Measurements from ENCODE around the gene TMEM80.
A peak's percentile ranks its signal among the peaks of the same experiment; 100 is the strongest.

TMEM80 gene

GRCh38 chr11:719214-720016, 23.8 kb downstream of the TMEM80 start:
- Histone ChIP-seq H3K4me3 (no peak overlapping the region), H3K27me3 (peaks cover 0 to 51% of the 10 kb centered on the region in 2 donors), H3K36me3 (peaks cover 0 to 37% (median 0%) of the 10 kb centered on the region in 3 donors), H3K9me3 (no peaks in the 10 kb centered on the region), H3K4me1 (peaks cover 0 to 21% (median 19%) of the 10 kb centered on the region in 4 donors), H3K27ac (no peak overlapping the region)
- intact Hi-C loops (cut with DNase I; ENCODE audit: low total_unique reads), result loop anchor here (5.0 kb wide), 1 partner anchor 57 kb away; no protein-coding TSS in a partner anchor
- no peak for TF ChIP-seq CTCF (IDR thresholded peaks at IDR 0.05)
- DNase-seq, result no peak

GRCh38 chr11:720017-720641, 24.5 kb downstream of the TMEM80 start:
- Histone ChIP-seq H3K27me3 (peaks cover 0 to 59% of the 10 kb centered on the region in 2 donors), H3K4me3 (peak overlapping the region in 1 of 2 donors; percentile 12), H3K4me1 (peaks cover 0 to 21% (median 19%) of the 10 kb centered on the region in 4 donors), H3K9me3 (no peaks in the 10 kb centered on the region), H3K36me3 (peaks cover 0 to 44% (median 0%) of the 10 kb centered on the region in 3 donors), H3K27ac (no peak overlapping the region)
- no peak for DNase-seq
- TF ChIP-seq CTCF (IDR thresholded peaks at IDR 0.05), result no peak
- intact Hi-C loops (cut with DNase I; ENCODE audit: low total_unique reads), result loop anchor here (5.0 kb wide), 1 partner anchor 58 kb away; no protein-coding TSS in a partner anchor

GRCh38 chr11:720642-721246, 25.1 kb downstream of the TMEM80 start:
- no peaks in the 10 kb centered on the region for H3K9me3 ChIP-seq
- H3K36me3 ChIP-seq, result peaks cover 0 to 44% (median 0%) of the 10 kb centered on the region in 3 donors
- no peak for TF ChIP-seq CTCF (IDR thresholded peaks at IDR 0.05)
- peak overlapping the region in 1 of 2 donors; percentile 12 for H3K4me3 ChIP-seq
- no peak overlapping the region for H3K27ac ChIP-seq
- intact Hi-C loops (cut with DNase I; ENCODE audit: low total_unique reads), result loop anchor here (5.0 kb wide), 1 partner anchor 58 kb away; no protein-coding TSS in a partner anchor
- H3K27me3 ChIP-seq, result peaks cover 0 to 65% of the 10 kb centered on the region in 2 donors
- DNase-seq, result peak in 1 of 2 donors; percentile 73
- peaks cover 0 to 26% (median 20%) of the 10 kb centered on the region in 4 donors for H3K4me1 ChIP-seq

- peaks cover 0 to 70% of the 10 kb centered on the region in 2 donors for H3K27me3 ChIP-seq
- DNase-seq, result no peak
- no peak overlapping the region for H3K27ac ChIP-seq
- H3K36me3 ChIP-seq, result peaks cover 0 to 44% (median 0%) of the 10 kb centered on the region in 3 donors
- no peak for TF ChIP-seq CTCF (IDR thresholded peaks at IDR 0.05)
- peaks cover 0 to 31% (median 26%) of the 10 kb centered on the region in 4 donors for H3K4me1 ChIP-seq
- H3K4me3 ChIP-seq, result peak overlapping the region in 1 of 2 donors; percentile 12
- intact Hi-C loops (cut with DNase I; ENCODE audit: low total_unique reads), result loop anchor here (5.0 kb wide), 1 partner anchor 59 kb away; no protein-coding TSS in a partner anchor
- no peaks in the 10 kb centered on the region for H3K9me3 ChIP-seq
Measured at GRCh38 chr11:721247-721740, 25.7 kb downstream of the TMEM80 start.

GRCh38 chr11:721741-722345, 26.2 kb downstream of the TMEM80 start:
- Histone ChIP-seq H3K4me1 (peaks cover 0 to 37% (median 31%) of the 10 kb centered on the region in 4 donors), H3K27ac (no peak overlapping the region), H3K27me3 (peaks cover 0 to 74% of the 10 kb centered on the region in 2 donors), H3K36me3 (peaks cover 0 to 44% (median 0%) of the 10 kb centered on the region in 3 donors), H3K9me3 (no peaks in the 10 kb centered on the region), H3K4me3 (no peak overlapping the region)
- intact Hi-C loops (cut with DNase I; ENCODE audit: low total_unique reads), result loop anchor here (5.0 kb wide), 1 partner anchor 60 kb away; no protein-coding TSS in a partner anchor
- DNase-seq, result peak in 1 of 2 donors; percentile 71
- no peak for TF ChIP-seq CTCF (IDR thresholded peaks at IDR 0.05)

Measured in tibial artery (tissue), 4 donors.